ENCODE measurements around the gene GRPEL1. TPM values are rescaled to one million over a fixed set of nuclear protein-coding genes. Genes with fewer than 3 reads are reported as not detected.

Gene GRPEL1
- total RNA-seq, 4 donors from 2014 or later, result 25.4 to 62.1 (median 33.8) TPM

DNA sequence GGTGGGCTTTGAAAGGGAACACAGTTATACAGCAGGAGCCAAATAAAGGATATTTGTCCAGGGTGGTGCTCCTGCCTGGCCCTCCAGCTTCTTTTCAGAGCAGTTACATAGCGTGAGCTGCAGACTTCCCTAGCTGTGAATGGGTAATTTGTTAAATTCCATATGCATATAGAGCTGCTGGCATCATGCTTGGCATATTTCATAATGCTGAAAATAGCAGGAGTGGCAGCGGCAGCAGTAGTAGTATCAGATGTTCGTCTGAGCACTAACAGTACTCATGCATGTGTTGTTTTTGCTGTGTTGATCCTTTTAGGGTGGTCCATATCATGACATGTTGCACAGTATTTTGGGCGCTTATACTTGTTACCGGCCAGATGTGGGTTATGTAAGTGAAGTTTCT lies 58.3 kb downstream of the GRPEL1 start:
- ATAC-seq (ENCODE audit: low FRiP score), result no peak
- DNase-seq (ENCODE audit: low spot score), result no peak
- TF ChIP-seq, protein P1, sequence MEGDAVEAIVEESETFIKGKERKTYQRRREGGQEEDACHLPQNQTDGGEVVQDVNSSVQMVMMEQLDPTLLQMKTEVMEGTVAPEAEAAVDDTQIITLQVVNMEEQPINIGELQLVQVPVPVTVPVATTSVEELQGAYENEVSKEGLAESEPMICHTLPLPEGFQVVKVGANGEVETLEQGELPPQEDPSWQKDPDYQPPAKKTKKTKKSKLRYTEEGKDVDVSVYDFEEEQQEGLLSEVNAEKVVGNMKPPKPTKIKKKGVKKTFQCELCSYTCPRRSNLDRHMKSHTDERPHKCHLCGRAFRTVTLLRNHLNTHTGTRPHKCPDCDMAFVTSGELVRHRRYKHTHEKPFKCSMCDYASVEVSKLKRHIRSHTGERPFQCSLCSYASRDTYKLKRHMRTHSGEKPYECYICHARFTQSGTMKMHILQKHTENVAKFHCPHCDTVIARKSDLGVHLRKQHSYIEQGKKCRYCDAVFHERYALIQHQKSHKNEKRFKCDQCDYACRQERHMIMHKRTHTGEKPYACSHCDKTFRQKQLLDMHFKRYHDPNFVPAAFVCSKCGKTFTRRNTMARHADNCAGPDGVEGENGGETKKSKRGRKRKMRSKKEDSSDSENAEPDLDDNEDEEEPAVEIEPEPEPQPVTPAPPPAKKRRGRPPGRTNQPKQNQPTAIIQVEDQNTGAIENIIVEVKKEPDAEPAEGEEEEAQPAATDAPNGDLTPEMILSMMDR (IDR thresholded peaks at IDR 0.05), result no peak

Other genes starting within 250 kb of the GRPEL1 start
- gene TBC1D14, start 158.2 kb downstream of the GRPEL1 start, total RNA-seq, result 10 to 100 TPM; 38.0 to 58.2 (median 56.8) TPM
- gene TADA2B, start 24.7 kb downstream of the GRPEL1 start, total RNA-seq, result 10 to 100 TPM; 12.2 to 20.5 (median 16.5) TPM
- gene SORCS2, start 124.5 kb upstream of the GRPEL1 start, total RNA-seq, result 1 to 10 TPM in 2 of 4 donors, under 1 TPM in 2; 0.63 to 4.6 (median 1.2) TPM